Cerebellar nuclear complex (tissue), 1 donor: ENCODE results near the gene SNX3.

Experiments used
- DNase-seq, 2 experiments: peaks; one replicate each; lab custom pipeline; 2025; lab: John Stamatoyannopoulos, UW

SNX3 gene

DNA sequence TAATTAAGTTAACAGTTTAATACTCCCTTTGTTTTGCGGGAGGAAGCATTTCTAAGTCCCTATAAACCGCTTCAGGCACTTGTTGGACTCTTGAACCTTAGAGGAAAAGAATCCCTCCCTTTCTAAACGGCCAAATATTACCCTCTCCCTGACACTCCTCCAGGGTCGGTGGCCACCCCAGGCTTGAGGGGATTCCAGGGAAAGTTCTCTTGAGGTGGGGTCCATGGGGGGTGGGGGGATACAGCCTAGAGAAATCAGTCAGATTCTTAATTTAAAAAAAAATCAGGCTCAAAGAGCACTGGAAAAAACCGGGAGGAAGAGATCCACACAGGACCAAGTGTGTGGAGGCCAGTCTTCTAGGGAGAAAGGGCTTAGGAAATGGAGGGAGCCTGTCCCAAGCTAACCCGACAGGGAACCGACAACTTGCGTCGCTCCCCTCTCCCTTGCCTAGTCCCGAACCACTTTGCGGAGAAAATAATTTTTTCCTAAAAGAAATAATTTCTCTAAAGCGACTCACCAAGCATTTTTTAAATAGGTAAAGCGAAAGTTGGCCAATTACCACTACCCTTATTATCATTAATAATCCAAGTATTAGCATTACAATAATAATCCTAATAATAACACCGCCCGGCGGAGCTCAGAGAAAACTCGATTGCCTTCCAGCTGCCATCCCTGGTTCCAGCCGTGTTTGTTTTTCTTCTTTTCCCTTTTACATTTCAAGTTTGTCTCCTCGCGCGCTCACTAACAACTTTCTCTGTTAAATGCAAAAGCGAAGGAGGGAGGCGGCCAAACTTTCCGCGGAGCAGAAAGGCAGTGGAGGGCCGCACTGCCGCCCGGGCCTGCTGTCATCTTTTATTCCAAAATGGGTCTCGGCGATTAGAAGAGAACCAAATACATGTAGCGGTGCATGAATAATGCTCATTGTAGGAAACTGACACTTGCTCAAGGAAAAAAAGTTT, 90.2 kb downstream of the SNX3 start:
- no peak for DNase-seq

DNA sequence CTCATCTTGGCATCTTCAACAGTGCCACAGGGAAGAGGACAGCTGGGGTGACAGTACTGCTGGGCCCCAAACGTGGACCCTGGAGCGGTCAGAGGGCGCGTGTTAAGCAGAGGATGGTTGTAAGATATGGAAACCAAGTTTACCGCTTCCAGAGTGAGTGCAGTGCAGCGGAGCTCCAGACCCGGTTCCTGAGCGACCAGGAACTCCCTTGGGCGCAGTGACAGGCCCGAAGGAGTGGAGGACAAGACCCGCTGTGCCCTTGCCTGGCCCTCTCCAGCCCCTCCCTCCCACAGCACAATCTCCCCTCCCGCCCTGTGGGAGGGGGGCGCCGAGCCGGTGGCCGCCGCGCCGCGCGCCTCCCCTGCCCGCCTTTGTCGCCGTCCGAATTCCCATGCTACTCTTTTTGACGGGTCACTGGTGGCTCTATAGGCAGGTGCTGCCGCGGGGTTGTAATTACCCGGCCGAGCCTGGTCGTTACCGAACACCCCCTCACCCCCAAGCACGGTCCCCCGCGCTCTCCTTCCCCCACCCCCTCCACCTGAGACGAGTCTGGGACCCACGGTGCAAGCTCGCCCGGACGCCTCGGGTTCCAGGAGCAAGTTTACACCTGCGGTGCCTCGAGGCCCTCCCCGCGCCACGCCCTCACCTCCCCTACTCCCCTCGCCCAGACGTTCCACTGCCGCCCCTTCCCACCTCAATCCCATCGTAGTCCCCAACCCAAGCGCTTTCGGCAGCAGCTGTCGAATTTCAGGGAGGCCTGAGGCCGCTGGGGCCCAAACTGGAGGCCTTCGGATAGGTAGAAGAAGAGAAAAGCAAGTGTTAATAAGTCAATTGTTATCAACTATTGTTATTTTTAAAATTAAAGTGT, 91.1 kb downstream of the SNX3 start:
- DNase-seq = no peak

- DNase-seq = no peak
Measured at GRCh38 chr6:108168501-108169463, 92.1 kb downstream of the SNX3 start.

DNA sequence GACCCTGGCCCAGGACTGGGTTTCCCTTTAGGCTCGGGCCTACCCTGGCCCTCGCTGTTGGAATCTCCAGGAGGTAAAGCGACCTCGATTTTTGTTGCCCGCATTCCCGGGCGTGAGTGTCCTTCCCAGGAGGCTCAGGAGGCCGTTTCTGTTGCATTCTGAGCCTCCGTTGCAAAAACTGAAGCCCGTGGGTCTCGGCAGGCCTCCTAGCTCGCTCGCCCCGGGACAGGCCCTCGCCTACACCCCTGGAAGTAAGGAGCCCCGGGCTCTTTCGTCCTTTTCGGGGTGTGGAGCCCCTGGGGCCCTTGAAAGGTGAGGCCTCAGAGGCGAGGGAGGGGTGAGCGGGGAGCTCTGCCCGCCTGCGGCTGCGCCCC, 92.8 kb downstream of the SNX3 start:
- DNase-seq = no peak

- no peak for DNase-seq
Measured at GRCh38 chr6:108167449-108168089, 93.3 kb downstream of the SNX3 start.

GRCh38 chr6:108166664-108167448, 94.0 kb downstream of the SNX3 start:
- DNase-seq = no peak

DNA sequence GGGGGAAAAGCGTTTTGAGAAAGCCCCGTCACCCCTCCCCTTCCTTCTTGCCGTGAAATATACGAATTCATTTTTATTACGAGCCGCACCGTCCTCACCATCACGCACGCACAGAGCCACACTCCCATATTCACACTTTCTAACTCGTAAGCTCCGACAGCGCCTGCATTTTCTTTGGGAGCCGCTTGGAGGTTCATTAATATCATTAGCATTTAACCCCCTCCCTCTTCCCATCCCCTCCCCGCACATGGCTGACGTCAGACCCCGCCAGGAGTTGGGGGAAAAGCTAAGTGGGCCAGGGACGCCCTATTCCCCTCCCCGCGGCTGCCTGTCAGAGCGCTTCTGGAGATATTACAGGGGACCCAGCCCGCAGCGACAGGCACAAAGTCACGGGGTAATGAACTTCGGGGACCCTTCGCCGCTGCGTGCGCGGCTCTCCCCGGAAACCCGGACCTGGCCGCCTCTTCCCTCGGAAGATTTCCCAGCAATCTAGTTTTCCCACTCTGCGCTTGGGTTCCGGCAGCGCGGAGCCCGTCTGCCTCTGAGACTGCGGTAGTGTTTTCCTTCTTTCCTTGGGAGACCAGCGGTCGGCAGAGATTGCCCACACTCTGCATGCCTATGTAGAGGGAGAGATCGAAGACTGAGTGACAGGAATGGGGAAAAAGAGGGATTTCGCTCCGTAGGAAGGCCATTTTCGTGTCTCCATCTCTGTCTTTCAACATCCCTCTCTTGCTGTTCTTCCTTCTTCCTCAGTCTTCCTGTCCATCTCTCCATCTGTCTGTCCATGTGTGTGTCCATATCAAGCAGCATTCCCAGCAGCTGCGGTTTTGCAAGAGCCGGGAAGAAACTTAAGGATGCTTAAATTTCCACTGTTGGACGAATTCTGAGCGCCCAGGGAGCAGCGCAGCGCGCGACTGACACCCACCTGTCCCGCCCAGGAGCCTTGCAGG, 94.9 kb downstream of the SNX3 start, which contains the start of gene NR2E1:
Gene NR2E1 (plus strand): TSS at position 309 of the 950 bp plus-strand sequence. CDS start 744 bp downstream, outside the sequence.
- DNase-seq = no peak

- no peak for DNase-seq
Measured at GRCh38 chr6:108164815-108165706, 95.8 kb downstream of the SNX3 start.

DNA sequence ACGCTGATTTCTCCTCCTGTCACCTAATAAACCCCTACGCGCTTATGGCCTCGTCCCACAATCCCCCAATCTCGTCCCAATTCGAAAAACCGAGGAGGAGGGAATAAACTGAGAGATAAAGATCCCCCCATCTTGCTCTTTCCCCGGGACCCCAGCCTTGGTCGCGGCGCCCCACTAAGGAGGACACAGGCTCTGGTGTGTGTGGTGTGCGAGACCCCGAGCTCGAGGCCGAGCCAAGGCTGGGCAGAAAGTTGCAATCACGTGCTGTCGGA, 96.4 kb downstream of the SNX3 start:
- DNase-seq = no peak

DNA sequence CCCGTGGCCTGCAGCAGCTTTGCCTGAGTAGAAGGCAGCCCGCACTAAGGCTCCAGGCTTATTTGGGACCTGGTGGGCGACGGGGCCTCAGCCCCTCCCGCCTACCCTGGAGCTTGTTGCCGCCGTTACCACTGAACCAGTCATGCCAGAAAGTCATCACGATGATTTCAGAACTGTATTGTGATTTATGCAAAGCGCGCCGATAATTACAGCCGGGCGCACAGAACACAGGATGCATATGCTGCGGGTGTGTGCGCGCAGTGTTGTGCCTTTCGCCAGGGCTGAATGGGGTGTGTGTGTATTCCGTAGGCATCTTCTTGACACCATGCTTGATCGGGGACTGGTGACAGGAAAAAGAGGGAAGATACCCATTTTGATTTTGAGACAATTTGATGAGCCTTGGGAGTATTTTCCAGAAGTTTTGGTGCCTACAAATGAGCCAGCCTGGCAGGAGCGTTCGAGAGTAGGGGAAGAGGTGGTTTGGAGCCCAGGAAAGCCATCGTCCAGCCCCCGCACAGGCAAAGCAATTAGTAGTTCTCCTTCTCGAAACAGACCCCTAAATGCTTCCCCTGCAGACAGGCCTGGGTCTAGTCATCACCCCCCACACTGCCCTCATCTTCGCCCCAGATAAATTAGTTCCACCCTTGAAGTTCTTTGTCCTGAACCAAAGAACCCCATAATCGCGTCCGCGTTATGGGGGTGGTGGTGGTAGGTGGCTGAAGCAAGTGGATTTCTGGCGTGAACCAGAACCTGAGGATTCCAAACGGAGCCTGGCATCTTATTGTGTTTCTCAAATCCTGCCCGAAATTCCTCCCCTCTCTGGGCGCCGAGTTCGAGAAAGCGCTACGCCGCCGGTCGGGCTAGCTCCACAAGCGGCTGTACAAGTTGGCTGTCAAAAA, 96.9 kb downstream of the SNX3 start:
- DNase-seq = no peak

- DNase-seq = no peak
Measured at GRCh38 chr6:108163267-108163643, 97.6 kb downstream of the SNX3 start.

GRCh38 chr6:108161724-108162282, 99.0 kb downstream of the SNX3 start:
- no peak for DNase-seq
